Measurements from ENCODE around the gene GLS.

The GLS gene

DNA sequence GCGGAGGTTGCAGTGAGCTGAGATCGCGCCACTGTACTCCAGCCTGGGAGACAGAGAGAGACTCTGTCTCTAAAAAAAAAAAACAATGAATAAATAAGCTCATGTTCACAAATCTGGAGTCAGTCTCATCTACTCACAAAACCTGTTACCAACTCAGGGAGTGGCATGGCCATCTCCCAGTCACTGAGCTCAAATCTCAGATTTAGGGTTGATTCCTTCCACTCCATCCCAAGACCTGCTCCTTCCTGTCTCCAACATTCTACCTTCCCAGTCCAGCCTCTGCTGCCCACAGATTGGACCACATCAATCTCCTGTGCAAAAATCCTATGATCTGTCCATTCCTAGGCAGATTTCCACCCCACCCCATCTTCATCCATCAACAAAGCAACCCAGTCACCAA, 131.7 kb downstream of the GLS start:
- DNase-seq (ENCODE audit: low spot score) = no peak
- TF ChIP-seq, protein P1, sequence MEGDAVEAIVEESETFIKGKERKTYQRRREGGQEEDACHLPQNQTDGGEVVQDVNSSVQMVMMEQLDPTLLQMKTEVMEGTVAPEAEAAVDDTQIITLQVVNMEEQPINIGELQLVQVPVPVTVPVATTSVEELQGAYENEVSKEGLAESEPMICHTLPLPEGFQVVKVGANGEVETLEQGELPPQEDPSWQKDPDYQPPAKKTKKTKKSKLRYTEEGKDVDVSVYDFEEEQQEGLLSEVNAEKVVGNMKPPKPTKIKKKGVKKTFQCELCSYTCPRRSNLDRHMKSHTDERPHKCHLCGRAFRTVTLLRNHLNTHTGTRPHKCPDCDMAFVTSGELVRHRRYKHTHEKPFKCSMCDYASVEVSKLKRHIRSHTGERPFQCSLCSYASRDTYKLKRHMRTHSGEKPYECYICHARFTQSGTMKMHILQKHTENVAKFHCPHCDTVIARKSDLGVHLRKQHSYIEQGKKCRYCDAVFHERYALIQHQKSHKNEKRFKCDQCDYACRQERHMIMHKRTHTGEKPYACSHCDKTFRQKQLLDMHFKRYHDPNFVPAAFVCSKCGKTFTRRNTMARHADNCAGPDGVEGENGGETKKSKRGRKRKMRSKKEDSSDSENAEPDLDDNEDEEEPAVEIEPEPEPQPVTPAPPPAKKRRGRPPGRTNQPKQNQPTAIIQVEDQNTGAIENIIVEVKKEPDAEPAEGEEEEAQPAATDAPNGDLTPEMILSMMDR (IDR thresholded peaks at IDR 0.05; ENCODE audit: extremely low read depth, missing control alignments) = no peak

DNA sequence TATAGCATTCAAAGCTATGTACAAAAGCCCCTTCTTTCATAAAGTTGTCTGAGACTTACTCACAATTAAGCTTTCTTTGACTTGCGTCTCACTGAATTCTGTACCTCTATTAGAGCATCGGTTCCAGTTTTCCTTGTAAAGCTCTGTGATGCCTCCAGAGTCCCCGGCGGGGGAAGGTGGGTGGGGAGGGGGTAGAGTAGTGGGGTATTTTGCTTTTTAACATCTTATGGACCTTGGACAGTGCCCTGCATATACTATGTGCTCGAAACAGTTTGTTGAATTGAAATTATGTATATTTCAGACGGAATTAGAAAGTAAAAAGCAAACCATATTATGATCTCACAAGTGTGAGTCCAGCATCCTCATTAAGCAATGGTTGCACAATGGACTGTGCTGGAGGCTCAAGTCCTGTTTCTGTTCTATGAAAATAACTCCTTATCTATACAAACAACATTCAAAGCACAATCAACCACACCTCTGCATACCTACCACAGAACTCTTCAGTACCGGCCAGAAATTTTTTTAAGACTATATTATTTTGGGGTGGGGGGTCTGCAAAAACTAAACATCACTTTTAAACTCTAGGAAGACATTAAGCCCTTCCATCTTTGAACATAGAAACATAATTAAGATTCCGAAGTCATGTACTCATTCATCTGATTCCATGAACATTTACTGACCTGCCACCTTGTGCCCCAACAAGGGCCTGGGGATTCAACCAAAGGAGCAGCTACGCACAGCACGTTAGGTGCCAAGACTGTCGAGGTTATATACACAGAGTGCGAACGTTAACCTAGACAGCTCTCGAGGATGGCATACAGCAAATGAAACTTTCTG, 132.4 kb downstream of the GLS start:
- no peak for DNase-seq (ENCODE audit: low spot score)
- TF ChIP-seq, protein P1 (IDR thresholded peaks at IDR 0.05; ENCODE audit: extremely low read depth, missing control alignments) = no peak

DNA sequence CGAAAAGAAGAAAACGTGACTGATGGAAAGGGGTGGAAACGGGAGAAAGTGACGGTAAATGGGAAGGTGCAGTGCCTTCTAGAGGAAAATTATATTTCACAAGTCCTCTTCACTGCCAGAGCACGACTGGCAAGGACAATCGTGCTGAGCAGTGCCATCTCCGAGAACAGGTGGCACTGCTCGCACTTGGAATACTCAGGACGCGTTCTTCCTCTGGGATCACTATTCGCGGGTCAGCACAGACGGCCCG, 133.0 kb downstream of the GLS start:
- TF ChIP-seq, protein P1 (IDR thresholded peaks at IDR 0.05; ENCODE audit: extremely low read depth, missing control alignments) = no peak
- DNase-seq (ENCODE audit: low spot score) = no peak

DNA sequence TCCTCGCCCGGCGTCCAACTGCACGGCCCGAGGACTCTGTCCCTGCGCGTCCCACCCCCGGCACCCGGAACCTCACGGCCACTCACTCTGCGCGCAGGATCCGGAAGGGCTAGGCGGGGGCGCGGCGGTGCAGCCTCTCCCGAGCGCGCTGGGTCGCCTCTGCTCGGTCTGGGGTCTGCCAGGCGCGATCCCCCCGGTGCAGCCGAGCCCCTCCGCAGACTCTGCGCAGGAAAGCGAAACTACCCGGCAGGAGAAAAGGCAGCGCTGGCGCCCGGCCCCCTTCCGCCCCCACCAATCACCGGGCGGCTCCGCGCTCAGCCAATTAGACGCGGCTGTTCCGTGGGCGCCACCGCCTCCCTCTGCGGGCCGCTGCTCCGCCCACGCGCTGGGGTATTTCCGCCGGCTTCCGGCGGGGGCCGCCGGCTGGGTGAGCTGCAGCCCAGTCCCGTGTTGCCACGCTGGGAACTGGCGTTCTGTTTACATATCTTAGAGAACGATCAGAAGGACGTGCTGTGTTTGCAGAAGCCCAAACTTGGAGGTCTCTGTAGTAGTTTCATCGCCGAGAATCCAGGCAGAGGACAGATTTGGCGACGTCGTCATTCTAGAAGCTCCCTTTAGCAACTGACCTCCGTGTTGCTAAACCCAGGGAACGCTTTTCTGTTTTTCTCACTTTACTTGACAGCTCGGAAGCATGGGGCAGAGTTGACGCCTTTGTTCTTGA, 133.5 kb downstream of the GLS start, which contains the start of gene STAT1:
Gene STAT1, minus strand, starts transcription at position 240 of the 721 bp plus-strand sequence. CDS start 4,168 bp downstream, outside the sequence.
- TF ChIP-seq, protein P1 (IDR thresholded peaks at IDR 0.05; ENCODE audit: extremely low read depth, missing control alignments) = no peak
- DNase-seq (ENCODE audit: low spot score) = peak; percentile 97

DNA sequence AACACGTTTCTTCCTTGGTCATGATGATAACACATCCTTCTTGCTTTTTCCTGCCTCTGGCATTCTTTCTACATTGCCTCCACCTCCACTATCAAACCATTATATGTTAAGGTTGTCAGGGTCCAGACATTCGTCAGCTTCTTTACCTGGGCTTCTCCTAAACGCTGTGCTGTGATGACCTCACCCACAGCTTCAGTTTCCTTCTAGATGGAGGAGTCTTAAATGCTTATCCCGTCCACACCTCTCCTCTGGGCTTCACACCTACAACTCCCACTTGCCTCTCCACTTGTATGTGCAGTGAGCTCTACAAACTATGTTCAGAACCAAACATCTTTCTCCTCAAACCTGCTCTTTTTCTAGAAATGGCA, 134.0 kb downstream of the GLS start:
- TF ChIP-seq, protein P1 (IDR thresholded peaks at IDR 0.05; ENCODE audit: extremely low read depth, missing control alignments) = no peak
- DNase-seq (ENCODE audit: low spot score) = no peak
